H9 (cell line): ENCODE results near the gene CHMP6. TPM values are rescaled to one million over a fixed set of nuclear protein-coding genes. Genes with fewer than 3 reads are reported as not detected.
A peak's percentile ranks its signal among the peaks of the same experiment; 100 is the strongest.

Experiments
- DNase-seq: peaks from one replicate; pipeline ENCODE4 v3.0.0-alpha.2; 2017
- H2AFZ ChIP-seq: one replicate; pipeline ENCODE4 v1.6.1; 2013; ENCODE audit warnings: mild to moderate bottlenecking, low read length, control low read depth, moderate library complexity
- H2AK5ac ChIP-seq: 2 replicates; pipeline ENCODE4 v1.6.1; 2013; ENCODE audit warnings: low read length, control low read depth, mixed read lengths; ENCODE audit not compliant: insufficient read length
- H2BK120ac ChIP-seq: one replicate; pipeline ENCODE4 v1.6.1; 2013; ENCODE audit warnings: low read depth, mild to moderate bottlenecking, low read length, control low read depth, inconsistent platforms; ENCODE audit not compliant: poor library complexity, severe bottlenecking
- H2BK12ac ChIP-seq: 2 replicates; pipeline ENCODE4 v1.6.1; 2013; ENCODE audit warnings: low read length, control low read depth, mixed read lengths, low read depth; ENCODE audit not compliant: insufficient read length
- H2BK15ac ChIP-seq: 2 replicates; pipeline ENCODE4 v1.6.1; 2013; ENCODE audit warnings: low read depth, low read length, control low read depth
- H2BK20ac ChIP-seq: one replicate; pipeline ENCODE4 v1.6.1; 2013; ENCODE audit warnings: low read depth, mild to moderate bottlenecking, low read length, control low read depth, inconsistent platforms; ENCODE audit not compliant: poor library complexity, severe bottlenecking
- H2BK5ac ChIP-seq: 2 replicates; pipeline ENCODE4 v1.6.1; 2013; ENCODE audit warnings: low read length, control low read depth, mixed read lengths; ENCODE audit not compliant: insufficient read length
- H3K14ac ChIP-seq: 2 replicates; pipeline ENCODE4 v1.6.1; 2013; ENCODE audit warnings: low read length, control low read depth; ENCODE audit not compliant: insufficient read depth
- H3K18ac ChIP-seq: 2 replicates; pipeline ENCODE4 v1.6.1; 2013; ENCODE audit warnings: low read depth, mild to moderate bottlenecking, mixed read lengths, low read length, control low read depth; ENCODE audit not compliant: insufficient read length
- H3K23ac ChIP-seq: 2 replicates; pipeline ENCODE4 v1.6.1; 2013; ENCODE audit warnings: low read length, control low read depth, mixed read lengths, low read depth; ENCODE audit not compliant: insufficient read length
- H3K23me2 ChIP-seq: 2 replicates; pipeline ENCODE4 v1.6.1; 2013; ENCODE audit warnings: low read depth, mild to moderate bottlenecking, mixed read lengths, low read length, control low read depth; ENCODE audit not compliant: insufficient read length, poor library complexity, severe bottlenecking
- H3K27ac ChIP-seq: 2 replicates; pipeline ENCODE4 v1.5.1; 2013; ENCODE audit warnings: low read length, control low read depth, mixed read lengths, low read depth; ENCODE audit not compliant: insufficient read length
- H3K27me3 ChIP-seq: 2 replicates; pipeline ENCODE4 v1.6.1; 2013; ENCODE audit warnings: low read length, control low read depth, inconsistent platforms; ENCODE audit not compliant: insufficient read depth
- H3K4ac ChIP-seq: 2 replicates; pipeline ENCODE4 v1.6.1; 2013; ENCODE audit warnings: low read depth, mild to moderate bottlenecking, control low read depth, inconsistent platforms, low read length, moderate library complexity
- H3K4me1 ChIP-seq: 2 replicates; pipeline ENCODE4 v1.6.1; 2013; ENCODE audit warnings: low read length, control low read depth, inconsistent platforms; ENCODE audit not compliant: insufficient read depth
- H3K4me2 ChIP-seq: 2 replicates; pipeline ENCODE4 v1.6.1; 2013; ENCODE audit warnings: low read length, control low read depth, mixed read lengths; ENCODE audit not compliant: insufficient read length, insufficient read depth
- H3K56ac ChIP-seq: 2 replicates; pipeline ENCODE4 v1.6.1; 2013; ENCODE audit warnings: low read depth, mild to moderate bottlenecking, mixed read lengths, low read length, control low read depth; ENCODE audit not compliant: insufficient read length
- H3K79me1 ChIP-seq: 2 replicates; pipeline ENCODE4 v1.6.1; 2013; ENCODE audit warnings: low read depth, mild to moderate bottlenecking, moderate library complexity, low read length, control low read depth, inconsistent platforms; ENCODE audit not compliant: insufficient read depth, poor library complexity, severe bottlenecking
- H3K79me2 ChIP-seq: 2 replicates; pipeline ENCODE4 v1.6.1; 2013; ENCODE audit warnings: low read length, control low read depth, inconsistent platforms; ENCODE audit not compliant: insufficient read depth
- H3K9ac ChIP-seq: 2 replicates; pipeline ENCODE4 v1.6.1; 2013; ENCODE audit warnings: low read length, control low read depth, mixed read lengths; ENCODE audit not compliant: insufficient read length; ENCODE audit errors: extremely low read depth
- H3K9me3 ChIP-seq: one replicate; pipeline ENCODE4 v1.6.1; 2013; ENCODE audit warnings: low read depth, low read length, inconsistent platforms; ENCODE audit not compliant: control insufficient read depth
- H3T11ph ChIP-seq: one replicate; pipeline ENCODE4 v1.6.1; 2013; ENCODE audit warnings: mild to moderate bottlenecking, low read length, control low read depth, inconsistent platforms
- H4K20me1 ChIP-seq: one replicate; pipeline ENCODE4 v1.6.1; 2013; ENCODE audit not compliant: control insufficient read depth, insufficient read length, insufficient read depth
- H4K5ac ChIP-seq: 2 replicates; pipeline ENCODE4 v1.6.1; 2013; ENCODE audit warnings: low read depth, mild to moderate bottlenecking, mixed read lengths, low read length, control low read depth; ENCODE audit not compliant: insufficient read length
- H4K8ac ChIP-seq: replicated peaks from 2 replicates; pipeline ENCODE4 v1.6.1; 2013; ENCODE audit warnings: low read length, control low read depth, mixed read lengths, low read depth; ENCODE audit not compliant: insufficient read length
- H4K91ac ChIP-seq: 2 replicates; pipeline ENCODE4 v1.6.1; 2013; ENCODE audit warnings: low read depth, mild to moderate bottlenecking, moderate library complexity, mixed read lengths, low read length, control low read depth; ENCODE audit not compliant: insufficient read length
- H3K27ac Mint-ChIP-seq, 3 experiments: 2 replicates in 2 of 3; 3 replicates in 1 of 3; pipeline ENCODE4 v1.8.0; 2020 to 2021; ENCODE audit warnings: mixed read lengths in 3 of 3, mild to moderate bottlenecking in 1 of 3, moderate library complexity in 1 of 3
- H3K27me3 Mint-ChIP-seq: 2 replicates; pipeline ENCODE4 v1.8.0; 2021; ENCODE audit warnings: low read depth, mild to moderate bottlenecking, moderate library complexity, mixed read lengths
- H3K36me3 Mint-ChIP-seq, 3 experiments: 2 replicates in 2 of 3; 3 replicates in 1 of 3; pipeline ENCODE4 v1.8.0; 2020 to 2021; ENCODE audit warnings: low read depth in 3 of 3, mixed read lengths in 3 of 3; ENCODE audit not compliant: insufficient read depth in 1 of 3
- H3K4me1 Mint-ChIP-seq, 2 experiments: 2 replicates each; pipeline ENCODE4 v1.8.0; 2020; ENCODE audit warnings: mixed read lengths in 2 of 2
- H3K4me3 Mint-ChIP-seq, 2 experiments: 2 replicates in 1 of 2; 3 replicates in 1 of 2; pipeline ENCODE4 v1.8.0; 2020 to 2021; ENCODE audit warnings: mild to moderate bottlenecking in 2 of 2, mixed read lengths in 2 of 2, moderate library complexity in 1 of 2
- H3K9me3 Mint-ChIP-seq, 2 experiments: 2 replicates in 1 of 2; 3 replicates in 1 of 2; pipeline ENCODE4 v1.8.0; 2020; ENCODE audit warnings: mild to moderate bottlenecking in 2 of 2, mixed read lengths in 2 of 2, moderate library complexity in 1 of 2
- CTCF ChIP-seq: fragments of 200-600 bp; sonication (generic); conservative IDR thresholded peaks from 3 replicates; pipeline ENCODE4 v1.8.0; 2021; ENCODE audit warnings: antibody characterized with exemption, mild to moderate bottlenecking
- WGBS: extraction: QIAGEN DNeasy Blood & Tissue Kit; methylation state at CpG from one replicate; pipeline ENCODE4 v1.1.7; 2013; ENCODE audit warnings: missing lambda C conversion rate, low lambda C conversion rate, mixed read lengths; ENCODE audit not compliant: insufficient read length; ENCODE audit errors: extremely low coverage; 5-methylcytosine and 5-hydroxymethylcytosine counted together
- total RNA-seq: library from RNA; stranded (reverse); gene quantifications from 2 replicates; pipeline ENCODE4 v1.2.1, GENCODE V29; 2021

The CHMP6 gene
- total RNA-seq, 1 experiment from 2014 or later = 23.4 TPM

GRCh38 chr17:80947200-80947940, 44.3 kb upstream of the CHMP6 start:
- no peak overlapping the region for H3K4me3 Mint-ChIP-seq
- no peaks in the 10 kb centered on the region for H3K79me1 ChIP-seq
- H3K9me3 Mint-ChIP-seq = no peaks in the 10 kb centered on the region
- H3K9ac ChIP-seq = no peak overlapping the region
- no peak for TF ChIP-seq CTCF
- no peak overlapping the region; the same call in 1 of the 2 replicates for H3K14ac ChIP-seq
- H3K27ac ChIP-seq = no peak overlapping the region
- no peak overlapping the region for H2BK5ac ChIP-seq
- no peak overlapping the region for H2BK12ac ChIP-seq
- H2AFZ ChIP-seq = no peak overlapping the region
- no peak overlapping the region for H2BK120ac ChIP-seq
- no peak overlapping the region for H4K5ac ChIP-seq
- no peak for DNase-seq
- H4K8ac ChIP-seq = no peak overlapping the region
- no peak overlapping the region for H4K91ac ChIP-seq
- H3K9me3 ChIP-seq = no peaks in the 10 kb centered on the region
- H3K27ac Mint-ChIP-seq = peak overlapping the region in 1 of 3 experiments; percentile 27; a peak in 1 of 7 replicates
- H4K20me1 ChIP-seq = no peaks in the 10 kb centered on the region
- H3K4me2 ChIP-seq = no peak overlapping the region
- H3K18ac ChIP-seq = no peak overlapping the region
- H3K4me1 ChIP-seq = no peaks in the 10 kb centered on the region
- H3K4ac ChIP-seq = no peak overlapping the region
- H2BK20ac ChIP-seq = no peak overlapping the region
- no CpG with 5 or more reads among the region's 21 CpGs for WGBS
- H3K23me2 ChIP-seq = no peaks in the 10 kb centered on the region
- no peaks in the 10 kb centered on the region for H3K4me1 Mint-ChIP-seq
- H2AK5ac ChIP-seq = no peak overlapping the region
- H3T11ph ChIP-seq = no peak overlapping the region
- H2BK15ac ChIP-seq = no peak overlapping the region
- H3K36me3 Mint-ChIP-seq = peaks cover 14 to 19% (median 17%) of the 10 kb centered on the region in 3 experiments
- H3K23ac ChIP-seq = no peak overlapping the region
- H3K79me2 ChIP-seq = no peaks in the 10 kb centered on the region
- H3K27me3 Mint-ChIP-seq = no peaks in the 10 kb centered on the region
- no peak overlapping the region for H3K56ac ChIP-seq
- no peaks in the 10 kb centered on the region for H3K27me3 ChIP-seq
